ENCODE results near the gene ERCC5.

The ERCC5 gene

DNA sequence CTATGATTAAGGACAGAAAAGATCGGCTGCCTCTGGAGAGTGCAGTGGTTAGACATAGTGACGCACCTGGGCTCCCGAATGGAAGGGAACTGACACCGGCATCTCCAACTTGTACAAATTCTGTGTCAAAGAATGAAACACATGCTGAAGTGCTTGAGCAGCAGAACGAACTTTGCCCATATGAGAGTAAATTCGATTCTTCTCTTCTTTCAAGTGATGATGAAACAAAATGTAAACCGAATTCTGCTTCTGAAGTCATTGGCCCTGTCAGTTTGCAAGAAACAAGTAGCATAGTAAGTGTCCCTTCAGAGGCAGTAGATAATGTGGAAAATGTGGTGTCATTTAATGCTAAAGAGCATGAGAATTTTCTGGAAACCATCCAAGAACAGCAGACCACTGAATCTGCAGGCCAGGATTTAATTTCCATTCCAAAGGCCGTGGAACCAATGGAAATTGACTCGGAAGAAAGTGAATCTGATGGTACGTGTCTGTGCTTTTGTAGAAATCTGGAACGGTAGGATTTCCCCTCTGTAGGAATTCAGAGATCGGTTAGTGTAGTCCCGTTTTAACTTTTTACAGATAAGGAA, 16.9 kb downstream of the ERCC5 start:
- Histone ChIP-seq H3K4me3 (replicated peaks; ENCODE audit: insufficient read depth, low read length) (no peak overlapping the region), H3K27me3 (ENCODE audit: insufficient read depth, poor library complexity, severe bottlenecking) (no peaks in the 10 kb centered on the region), H3K27ac (replicated peaks) (no peak overlapping the region)
- no peak for TF ChIP-seq GABPA (IDR thresholded peaks at IDR 0.05; ENCODE audit: low read depth)
- no peak for TF ChIP-seq POLR2AphosphoS5 (IDR thresholded peaks at IDR 0.05; ENCODE audit: low read depth)
- TF ChIP-seq, protein P1, sequence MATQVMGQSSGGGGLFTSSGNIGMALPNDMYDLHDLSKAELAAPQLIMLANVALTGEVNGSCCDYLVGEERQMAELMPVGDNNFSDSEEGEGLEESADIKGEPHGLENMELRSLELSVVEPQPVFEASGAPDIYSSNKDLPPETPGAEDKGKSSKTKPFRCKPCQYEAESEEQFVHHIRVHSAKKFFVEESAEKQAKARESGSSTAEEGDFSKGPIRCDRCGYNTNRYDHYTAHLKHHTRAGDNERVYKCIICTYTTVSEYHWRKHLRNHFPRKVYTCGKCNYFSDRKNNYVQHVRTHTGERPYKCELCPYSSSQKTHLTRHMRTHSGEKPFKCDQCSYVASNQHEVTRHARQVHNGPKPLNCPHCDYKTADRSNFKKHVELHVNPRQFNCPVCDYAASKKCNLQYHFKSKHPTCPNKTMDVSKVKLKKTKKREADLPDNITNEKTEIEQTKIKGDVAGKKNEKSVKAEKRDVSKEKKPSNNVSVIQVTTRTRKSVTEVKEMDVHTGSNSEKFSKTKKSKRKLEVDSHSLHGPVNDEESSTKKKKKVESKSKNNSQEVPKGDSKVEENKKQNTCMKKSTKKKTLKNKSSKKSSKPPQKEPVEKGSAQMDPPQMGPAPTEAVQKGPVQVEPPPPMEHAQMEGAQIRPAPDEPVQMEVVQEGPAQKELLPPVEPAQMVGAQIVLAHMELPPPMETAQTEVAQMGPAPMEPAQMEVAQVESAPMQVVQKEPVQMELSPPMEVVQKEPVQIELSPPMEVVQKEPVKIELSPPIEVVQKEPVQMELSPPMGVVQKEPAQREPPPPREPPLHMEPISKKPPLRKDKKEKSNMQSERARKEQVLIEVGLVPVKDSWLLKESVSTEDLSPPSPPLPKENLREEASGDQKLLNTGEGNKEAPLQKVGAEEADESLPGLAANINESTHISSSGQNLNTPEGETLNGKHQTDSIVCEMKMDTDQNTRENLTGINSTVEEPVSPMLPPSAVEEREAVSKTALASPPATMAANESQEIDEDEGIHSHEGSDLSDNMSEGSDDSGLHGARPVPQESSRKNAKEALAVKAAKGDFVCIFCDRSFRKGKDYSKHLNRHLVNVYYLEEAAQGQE (IDR thresholded peaks at IDR 0.05; ENCODE audit: insufficient replicate concordance, low read depth): no peak
- TF ChIP-seq, protein P2, sequence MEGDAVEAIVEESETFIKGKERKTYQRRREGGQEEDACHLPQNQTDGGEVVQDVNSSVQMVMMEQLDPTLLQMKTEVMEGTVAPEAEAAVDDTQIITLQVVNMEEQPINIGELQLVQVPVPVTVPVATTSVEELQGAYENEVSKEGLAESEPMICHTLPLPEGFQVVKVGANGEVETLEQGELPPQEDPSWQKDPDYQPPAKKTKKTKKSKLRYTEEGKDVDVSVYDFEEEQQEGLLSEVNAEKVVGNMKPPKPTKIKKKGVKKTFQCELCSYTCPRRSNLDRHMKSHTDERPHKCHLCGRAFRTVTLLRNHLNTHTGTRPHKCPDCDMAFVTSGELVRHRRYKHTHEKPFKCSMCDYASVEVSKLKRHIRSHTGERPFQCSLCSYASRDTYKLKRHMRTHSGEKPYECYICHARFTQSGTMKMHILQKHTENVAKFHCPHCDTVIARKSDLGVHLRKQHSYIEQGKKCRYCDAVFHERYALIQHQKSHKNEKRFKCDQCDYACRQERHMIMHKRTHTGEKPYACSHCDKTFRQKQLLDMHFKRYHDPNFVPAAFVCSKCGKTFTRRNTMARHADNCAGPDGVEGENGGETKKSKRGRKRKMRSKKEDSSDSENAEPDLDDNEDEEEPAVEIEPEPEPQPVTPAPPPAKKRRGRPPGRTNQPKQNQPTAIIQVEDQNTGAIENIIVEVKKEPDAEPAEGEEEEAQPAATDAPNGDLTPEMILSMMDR (IDR thresholded peaks at IDR 0.05; ENCODE audit: insufficient read depth, low read length): no peak
- no peak for TF ChIP-seq SPI1 (IDR thresholded peaks at IDR 0.05; ENCODE audit: borderline replicate concordance, low read depth)
- DNase-seq (ENCODE audit: low read depth in 1 of 2, low spot score in 1 of 2): no peak

DNA sequence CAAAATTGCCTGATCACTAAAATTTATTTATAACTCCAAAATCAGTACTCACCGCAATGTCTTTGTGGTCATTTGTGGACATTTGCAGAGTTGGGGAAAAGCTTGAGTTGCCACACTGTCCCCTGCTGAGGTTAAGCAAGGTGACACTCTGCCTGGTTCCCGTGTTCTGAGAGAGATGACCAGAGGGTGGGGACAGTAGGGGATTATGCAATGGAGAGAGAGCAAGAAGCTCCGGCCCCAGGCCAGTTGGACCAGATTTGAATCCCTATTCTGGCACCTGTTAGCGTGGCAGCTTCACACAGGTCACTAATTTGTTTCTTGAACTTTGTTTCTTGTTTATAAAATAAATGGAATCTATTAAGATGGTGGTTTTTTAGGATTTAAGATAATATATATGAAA, 17.8 kb downstream of the ERCC5 start:
- Histone ChIP-seq H3K4me3 (replicated peaks; ENCODE audit: insufficient read depth, low read length) (no peak overlapping the region), H3K27me3 (ENCODE audit: insufficient read depth, poor library complexity, severe bottlenecking) (no peaks in the 10 kb centered on the region), H3K27ac (replicated peaks) (no peak overlapping the region)
- no peak for DNase-seq (ENCODE audit: low read depth in 1 of 2, low spot score in 1 of 2)
- TF ChIP-seq, protein P1 (IDR thresholded peaks at IDR 0.05; ENCODE audit: insufficient replicate concordance, low read depth): no peak
- TF ChIP-seq, protein P2 (IDR thresholded peaks at IDR 0.05; ENCODE audit: insufficient read depth, low read length): no peak
- TF ChIP-seq GABPA (IDR thresholded peaks at IDR 0.05; ENCODE audit: low read depth) (no peak), SPI1 (IDR thresholded peaks at IDR 0.05; ENCODE audit: borderline replicate concordance, low read depth) (no peak), POLR2AphosphoS5 (IDR thresholded peaks at IDR 0.05; ENCODE audit: low read depth) (no peak)

DNA sequence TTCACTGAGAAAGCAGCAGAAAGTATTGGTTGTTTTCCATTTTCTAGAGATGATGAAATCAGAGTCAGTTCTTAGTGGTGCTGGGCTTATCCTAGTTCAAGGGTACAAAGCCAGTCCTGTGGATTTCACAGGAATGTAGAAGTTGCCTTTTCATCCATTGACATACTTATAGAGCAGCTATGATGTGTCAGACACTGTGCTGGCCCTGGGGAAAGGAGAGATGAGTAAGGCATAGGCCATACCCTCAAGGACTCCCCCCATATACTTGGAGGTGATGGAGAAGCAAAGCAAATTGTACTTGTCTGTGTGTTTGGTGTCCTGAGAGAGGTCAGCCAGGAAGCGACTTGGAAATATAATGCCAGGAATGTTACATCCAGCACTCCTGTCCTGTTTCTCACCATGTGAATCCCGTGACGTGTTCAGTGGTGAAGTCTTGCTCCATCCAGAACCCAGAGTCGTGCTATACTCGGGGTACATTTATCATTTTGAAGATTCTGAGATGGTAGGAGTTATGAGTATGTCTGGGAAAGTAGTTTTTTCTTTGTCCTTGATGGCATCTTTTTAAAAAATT, 22.6 kb downstream of the ERCC5 start:
- Histone ChIP-seq H3K27me3 (ENCODE audit: insufficient read depth, poor library complexity, severe bottlenecking) (no peaks in the 10 kb centered on the region), H3K27ac (replicated peaks) (no peak overlapping the region), H3K4me3 (replicated peaks; ENCODE audit: insufficient read depth, low read length) (no peak overlapping the region)
- DNase-seq (ENCODE audit: low read depth in 1 of 2, low spot score in 1 of 2): no peak
- no peak for TF ChIP-seq GABPA (IDR thresholded peaks at IDR 0.05; ENCODE audit: low read depth)
- TF ChIP-seq SPI1 (IDR thresholded peaks at IDR 0.05; ENCODE audit: borderline replicate concordance, low read depth): no peak
- no peak for TF ChIP-seq POLR2AphosphoS5 (IDR thresholded peaks at IDR 0.05; ENCODE audit: low read depth)
- TF ChIP-seq, protein P2 (IDR thresholded peaks at IDR 0.05; ENCODE audit: insufficient read depth, low read length): no peak
- TF ChIP-seq, protein P1 (IDR thresholded peaks at IDR 0.05; ENCODE audit: insufficient replicate concordance, low read depth): no peak
